Right lobe of liver (tissue), 6 donors: Measurements from ENCODE around the gene CFAP100. TPM values are rescaled to one million over a fixed set of nuclear protein-coding genes. Genes with fewer than 3 reads are reported as not detected.

Experiments
- ATAC-seq, 4 donors: fragments of 200-7000 bp; cut with Tn5 transposase; one replicate each; pipeline ENCODE4 v1.9.1; 2020; ENCODE audit warnings: mild to moderate bottlenecking in 4 of 4, moderate library complexity in 4 of 4
- DNase-seq, 3 donors: peaks; one replicate each; pipeline ENCODE4 v3.0.0-alpha.2; 2020
- H3K27ac ChIP-seq, 3 donors: fragments of 200-600 bp; one replicate each; pipeline ENCODE4 v1.8.0; 2022
- H3K27me3 ChIP-seq, 2 donors: fragments of 200-600 bp; one replicate each; pipeline ENCODE4 v1.8.0; 2022
- H3K36me3 ChIP-seq, 4 donors: fragments of 200-600 bp; sonication (generic) in 1 of 4; one replicate each; pipeline versions ENCODE4 v1.5.1 to v1.8.0; 2017 to 2022; ENCODE audit warnings: control low read depth in 1 of 4
- H3K4me1 ChIP-seq, 4 donors: fragments of 200-600 bp; sonication (generic) in 1 of 4; one replicate each; pipeline versions ENCODE4 v1.5.1 to v1.8.0; 2017 to 2022; ENCODE audit warnings: control low read depth in 1 of 4
- H3K4me3 ChIP-seq, 3 donors: fragments of 200-600 bp; one replicate each; pipeline ENCODE4 v1.8.0; 2022
- H3K9me3 ChIP-seq, 4 donors: fragments of 200-600 bp; sonication (generic) in 1 of 4; one replicate each; pipeline versions ENCODE4 v1.5.1 to v1.8.0; 2017 to 2022; ENCODE audit warnings: control low read depth in 1 of 4
- POLR2A ChIP-seq: fragments of 450-650 bp; IDR thresholded peaks from one replicate; pipeline ENCODE4 v1.6.1; 2017; ENCODE audit warnings: antibody characterized with exemption, mild to moderate bottlenecking
- WGBS: methylation state at CpG from one replicate; pipeline ENCODE4 v1.1.6; 2018; ENCODE audit warnings: low coverage, low lambda C conversion rate; ENCODE audit not compliant: insufficient coverage; ENCODE audit errors: missing lambda C conversion rate; 5-methylcytosine and 5-hydroxymethylcytosine counted together
- intact Hi-C, 2 donors: fragments of 100-400 bp; cut with DNase I; formaldehyde crosslinking; loops; one replicate each; pipeline versions ENCODE4 v1.11.2 to v1.14.1; 2022
- total RNA-seq, 6 experiments: library from RNA; depleted of rRNA in 2 of 6; stranded (reverse); fragments of >200 nt in 2 of 6; fragmentation: NEBNext Ultra II Directional in 3 of 6; extraction: Animal tissue kit (Norgen Biotek cat#: 25700) in 3 of 6; gene quantifications; one replicate each; pipeline versions ENCODE4 v1.1.0 to v1.2.4, GENCODE V29; 2016 to 2023
- TF ChIP-seq, protein P1 (sequence below), 4 donors: fragments of 200-600 bp in 3 of 4; fragments of 450-650 bp in 1 of 4; IDR thresholded peaks; one replicate each; pipeline versions ENCODE4 v1.5.1 to v1.8.0; 2016 to 2022; ENCODE audit warnings: antibody characterized with exemption in 4 of 4, mild to moderate bottlenecking in 2 of 4
- donor health status: DM: no; HTN: yes; CAD: no.
- donor health status: DM: no; HTN: no; CAD: no.
- donor health status: DM: no; HTN: no; CAD: no.
- donor health status: DM: no; HTN: yes; CAD: no.
- donor health status: DM: no; HTN: yes; CAD: no.

Gene CFAP100
- total RNA-seq, 6 experiments from 2014 or later: not detected

DNA sequence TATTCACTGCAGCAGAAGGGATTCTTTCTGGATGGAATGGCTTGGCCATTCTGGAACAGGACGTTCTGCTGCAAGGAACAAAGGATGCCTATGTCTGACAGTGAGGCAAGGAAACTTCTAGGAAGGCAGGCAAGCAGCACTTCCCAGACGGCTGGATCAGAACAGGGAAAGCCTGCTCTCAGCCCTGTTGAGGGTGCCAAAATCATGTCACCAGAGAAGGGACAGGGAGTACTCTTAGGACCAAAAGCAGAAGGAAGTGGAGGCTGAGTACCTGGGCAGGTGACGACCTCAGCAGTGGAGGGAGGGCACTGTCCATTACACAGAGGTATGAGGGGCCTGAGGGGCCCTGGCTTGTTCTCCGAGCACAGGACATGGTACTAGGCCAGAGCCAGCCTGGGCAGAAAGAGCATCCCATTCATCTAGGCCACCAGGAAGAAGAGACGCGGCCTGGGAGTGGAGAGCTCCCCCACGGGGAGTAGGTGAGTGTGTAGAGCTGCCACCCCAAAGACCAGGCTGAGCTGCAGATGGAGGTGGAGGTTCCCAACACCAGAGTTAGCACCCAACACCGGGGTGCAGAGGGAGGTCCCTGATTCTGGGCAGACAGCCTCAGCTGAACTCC, 47.1 kb upstream of the CFAP100 start:
- DNase-seq: peak in 2 of 3 donors; percentile 34 to 37
- intact Hi-C loops: loop anchor here in 1 of 2 donors (10.0 kb wide), 1 partner anchor 83 kb away; no protein-coding TSS in a partner anchor
- H3K27ac ChIP-seq: peak overlapping the region in 2 of 3 donors; percentile 24 to 29
- TF ChIP-seq, protein P1, sequence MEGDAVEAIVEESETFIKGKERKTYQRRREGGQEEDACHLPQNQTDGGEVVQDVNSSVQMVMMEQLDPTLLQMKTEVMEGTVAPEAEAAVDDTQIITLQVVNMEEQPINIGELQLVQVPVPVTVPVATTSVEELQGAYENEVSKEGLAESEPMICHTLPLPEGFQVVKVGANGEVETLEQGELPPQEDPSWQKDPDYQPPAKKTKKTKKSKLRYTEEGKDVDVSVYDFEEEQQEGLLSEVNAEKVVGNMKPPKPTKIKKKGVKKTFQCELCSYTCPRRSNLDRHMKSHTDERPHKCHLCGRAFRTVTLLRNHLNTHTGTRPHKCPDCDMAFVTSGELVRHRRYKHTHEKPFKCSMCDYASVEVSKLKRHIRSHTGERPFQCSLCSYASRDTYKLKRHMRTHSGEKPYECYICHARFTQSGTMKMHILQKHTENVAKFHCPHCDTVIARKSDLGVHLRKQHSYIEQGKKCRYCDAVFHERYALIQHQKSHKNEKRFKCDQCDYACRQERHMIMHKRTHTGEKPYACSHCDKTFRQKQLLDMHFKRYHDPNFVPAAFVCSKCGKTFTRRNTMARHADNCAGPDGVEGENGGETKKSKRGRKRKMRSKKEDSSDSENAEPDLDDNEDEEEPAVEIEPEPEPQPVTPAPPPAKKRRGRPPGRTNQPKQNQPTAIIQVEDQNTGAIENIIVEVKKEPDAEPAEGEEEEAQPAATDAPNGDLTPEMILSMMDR (IDR thresholded peaks at IDR 0.05): no peak
- TF ChIP-seq POLR2A: no peak
- H3K4me1 ChIP-seq: peaks cover 0 to 67% (median 28%) of the 10 kb centered on the region in 4 donors
- ATAC-seq: no peak
- H3K27me3 ChIP-seq: no peaks in the 10 kb centered on the region
- H3K9me3 ChIP-seq: no peaks in the 10 kb centered on the region
- no peak overlapping the region for H3K4me3 ChIP-seq
- peaks cover 0 to 48% (median 21%) of the 10 kb centered on the region in 4 donors for H3K36me3 ChIP-seq
- WGBS: 68% methylated on average over 7 of the region's 8 CpGs

DNA sequence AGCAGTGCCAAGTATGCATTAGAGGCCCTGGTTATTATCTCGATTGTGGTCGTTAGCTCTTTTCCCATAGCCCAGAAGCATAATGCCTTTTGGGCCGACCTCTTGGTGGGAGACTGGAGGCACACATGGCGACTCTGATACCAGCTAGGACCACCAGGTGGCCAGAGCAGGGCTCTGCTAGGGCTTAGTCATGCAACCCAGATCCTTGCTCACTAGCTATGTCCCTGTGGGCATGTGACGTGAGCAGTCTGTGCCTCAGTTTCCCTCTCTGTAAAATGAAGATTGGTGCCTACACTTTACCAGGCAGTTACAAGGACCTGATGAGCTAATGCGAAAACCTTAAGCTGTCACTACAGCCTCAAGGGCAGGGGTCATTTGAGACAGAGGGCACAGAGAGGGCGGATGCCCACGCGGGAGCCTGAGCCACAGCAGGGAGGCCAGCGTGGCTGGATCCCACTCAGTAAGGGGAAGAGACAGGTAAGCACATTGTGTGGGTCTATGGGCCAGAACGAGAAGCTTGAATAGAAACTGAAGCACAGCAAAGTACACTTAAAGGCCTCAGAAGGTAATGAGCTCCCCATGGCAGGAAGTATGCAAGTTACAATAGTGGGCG, 46.3 kb upstream of the CFAP100 start:
- peaks cover 0 to 48% (median 21%) of the 10 kb centered on the region in 4 donors for H3K36me3 ChIP-seq

DNA sequence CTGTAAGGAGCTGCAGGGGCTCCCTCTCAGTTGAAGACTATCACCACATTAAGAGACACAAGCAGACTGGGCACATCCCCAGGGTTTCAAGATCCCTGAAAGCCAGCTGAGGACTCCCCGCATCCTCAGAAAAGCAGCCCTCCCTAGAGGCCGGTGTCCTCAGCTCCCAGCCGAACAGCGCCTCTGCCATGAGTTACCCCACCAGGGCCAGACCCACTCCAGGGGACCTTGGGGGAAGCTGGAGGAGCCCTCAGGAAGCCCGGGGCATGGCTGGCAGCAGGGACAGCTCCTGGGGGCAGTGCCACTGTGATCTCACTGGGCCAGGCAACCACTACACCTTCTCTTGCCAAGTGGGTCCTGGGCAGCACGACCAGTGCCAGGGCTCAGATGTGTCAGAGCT, 45.6 kb upstream of the CFAP100 start:
- DNase-seq: peak in 2 of 3 donors; percentile 45 to 55
- H3K4me1 ChIP-seq: peaks cover 0 to 59% (median 21%) of the 10 kb centered on the region in 4 donors
- TF ChIP-seq, protein P1 (IDR thresholded peaks at IDR 0.05): no peak
- TF ChIP-seq POLR2A: no peak
- ATAC-seq: no peak
- H3K27me3 ChIP-seq: no peaks in the 10 kb centered on the region
- 60% methylated on average over 1 of the region's 6 CpGs for WGBS
- H3K27ac ChIP-seq: peak overlapping the region in 2 of 3 donors; percentile 97
- intact Hi-C loops: loop anchor here in 1 of 2 donors (10.0 kb wide), 1 partner anchor 84 kb away; no protein-coding TSS in a partner anchor
- H3K9me3 ChIP-seq: no peaks in the 10 kb centered on the region
- H3K36me3 ChIP-seq: peaks cover 0 to 48% (median 21%) of the 10 kb centered on the region in 4 donors
- H3K4me3 ChIP-seq: peak overlapping the region in 1 of 3 donors; percentile 78

More for the DNA sequence above, 46.3 kb upstream of the CFAP100 start:
- no peaks in the 10 kb centered on the region for H3K9me3 ChIP-seq
- DNase-seq (no peak), ATAC-seq (no peak)
- H3K4me3 ChIP-seq: no peak overlapping the region
- intact Hi-C loops: loop anchor here in 1 of 2 donors (10.0 kb wide), 1 partner anchor 84 kb away; no protein-coding TSS in a partner anchor
- WGBS: 67% methylated on average over 7 of the region's 12 CpGs
- peaks cover 0 to 64% (median 24%) of the 10 kb centered on the region in 4 donors for H3K4me1 ChIP-seq
- no peak for TF ChIP-seq POLR2A
- TF ChIP-seq, protein P1 (IDR thresholded peaks at IDR 0.05): peak in 2 of 4 donors; percentile 9 to 18
- no peaks in the 10 kb centered on the region for H3K27me3 ChIP-seq
- H3K27ac ChIP-seq: peak overlapping the region in 2 of 3 donors; percentile 97

DNA sequence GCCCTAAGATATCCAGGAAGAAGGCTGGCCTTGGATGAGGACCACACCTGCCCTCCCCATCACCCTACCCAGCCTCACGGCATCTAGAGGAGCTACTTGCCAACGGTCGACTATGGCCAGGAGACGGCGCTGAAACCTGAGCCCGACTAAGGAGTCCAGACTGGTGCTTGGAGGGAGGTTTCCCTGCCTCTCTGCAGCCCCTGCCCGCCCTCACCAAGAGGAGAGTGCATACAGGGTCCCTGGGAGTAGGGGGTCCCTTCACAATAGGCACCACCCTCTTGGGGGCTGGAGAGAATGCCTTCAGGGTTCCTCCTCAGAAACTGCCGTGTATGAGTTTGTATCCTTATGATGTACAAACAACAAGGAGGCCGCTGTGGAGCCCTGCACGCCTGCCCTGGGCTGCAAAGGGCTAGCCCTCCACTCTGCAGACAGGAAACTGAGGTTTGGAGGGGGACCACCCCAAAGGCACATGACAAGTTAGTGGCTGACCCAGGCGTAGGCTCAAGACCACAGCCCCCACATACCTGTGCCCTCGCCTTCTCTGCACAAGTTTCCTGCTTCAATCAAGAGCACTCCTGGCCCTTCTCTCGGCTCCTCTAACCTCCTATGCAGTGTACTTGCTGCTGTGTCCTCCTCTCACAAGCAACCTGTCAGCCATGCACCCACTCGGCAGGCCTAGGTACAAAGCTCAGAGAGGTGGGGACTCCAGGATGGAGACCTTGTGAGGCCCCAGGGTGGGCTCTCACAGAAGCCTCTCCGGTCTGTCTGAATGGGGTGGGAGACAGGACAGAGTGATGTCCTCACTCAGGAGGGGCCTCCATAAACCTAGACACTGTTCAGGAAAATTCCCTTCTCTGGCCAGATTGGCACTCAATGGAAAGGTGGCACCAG, 44.9 kb upstream of the CFAP100 start:
- DNase-seq (peak; percentile 18 to 53 (median 48)), ATAC-seq (no peak)
- no peaks in the 10 kb centered on the region for H3K9me3 ChIP-seq
- no peak for TF ChIP-seq POLR2A
- TF ChIP-seq, protein P1 (IDR thresholded peaks at IDR 0.05): peak in 1 of 4 donors; percentile 8
- 29% methylated on average over 7 of the region's 15 CpGs for WGBS
- H3K27me3 ChIP-seq: no peaks in the 10 kb centered on the region
- H3K36me3 ChIP-seq: peaks cover 0 to 48% (median 21%) of the 10 kb centered on the region in 4 donors
- peak overlapping the region in 2 of 3 donors; percentile 97 for H3K27ac ChIP-seq
- peaks cover 0 to 60% (median 21%) of the 10 kb centered on the region in 4 donors for H3K4me1 ChIP-seq
- peak overlapping the region; percentile 32 to 78 (median 73) for H3K4me3 ChIP-seq
- intact Hi-C loops: loop anchor here (5.0 to 10.0 kb wide), 2 partner anchors 85 to 88 kb away; no protein-coding TSS in a partner anchor
